Endometrial microvascular endothelial cells (primary cell): ENCODE data around the gene SHISAL2A. TPM values are rescaled to one million over a fixed set of nuclear protein-coding genes. Genes with fewer than 3 reads are reported as not detected.
"Not testable (repeated sequence)": the region's sequence is repeated elsewhere in the genome, so short reads cannot be mapped to it uniquely, and the experiment has no call there.

Experiments used
- in situ Hi-C: cut with HindIII; loops from 2 replicates; pipeline ENCODE4 v1.10.0; 2017; ENCODE audit warnings: low sequenced_read_pairs, low pct_unique_long_range_greater_than_20kb; ENCODE audit errors: inconsistent ontology term
- total RNA-seq: library from RNA; depleted of rRNA; stranded (reverse); fragments of >200 nt; gene quantifications from one replicate; pipeline ENCODE4 v1.2.3, GENCODE V29; 2015; ENCODE audit errors: inconsistent ontology term

Gene SHISAL2A
- total RNA-seq, 1 donor from 2014 or later, result not detected

DNA sequence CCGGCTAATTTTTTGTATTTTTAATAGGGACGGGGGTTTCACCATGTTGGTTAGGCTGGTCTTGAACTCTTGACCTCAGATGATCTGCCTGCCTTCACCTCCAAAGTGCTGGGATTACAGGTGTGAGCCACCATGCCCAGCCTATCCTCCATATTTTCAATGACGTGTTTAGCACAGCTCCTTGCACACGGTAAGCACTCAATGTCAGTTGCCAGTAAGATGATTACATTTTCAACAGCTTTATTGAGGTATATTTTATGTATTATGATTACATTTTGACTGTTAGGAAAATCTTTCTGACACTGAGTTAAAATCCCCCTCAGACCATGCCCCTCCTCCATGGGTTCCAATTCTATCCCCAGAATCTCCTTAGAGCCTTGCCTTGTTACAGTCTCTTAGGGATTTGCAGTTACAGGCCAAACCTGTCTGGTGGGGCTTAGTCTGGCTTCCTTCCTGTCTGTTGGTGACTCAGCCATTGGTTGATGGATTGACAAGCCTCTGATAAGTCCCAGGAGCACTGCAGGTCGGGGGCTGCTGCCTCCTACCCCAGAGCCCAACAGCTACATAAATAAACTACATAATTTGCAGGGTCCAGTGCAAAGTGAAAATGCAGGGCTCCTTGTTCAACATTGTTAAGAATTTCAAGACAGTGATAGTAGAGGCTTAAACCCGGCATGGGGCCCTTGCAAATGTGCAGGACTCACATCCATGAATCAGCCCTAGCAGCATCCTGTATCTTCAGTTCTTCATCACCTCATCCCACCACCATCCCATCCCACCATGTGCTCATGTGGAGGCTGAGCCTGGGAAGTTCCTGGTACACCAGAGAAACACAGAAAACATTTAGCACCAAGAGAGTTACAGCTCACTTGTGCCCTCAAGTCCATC is 41.8 kb downstream of the SHISAL2A start:
- in situ Hi-C loops, result no loop called here

DNA sequence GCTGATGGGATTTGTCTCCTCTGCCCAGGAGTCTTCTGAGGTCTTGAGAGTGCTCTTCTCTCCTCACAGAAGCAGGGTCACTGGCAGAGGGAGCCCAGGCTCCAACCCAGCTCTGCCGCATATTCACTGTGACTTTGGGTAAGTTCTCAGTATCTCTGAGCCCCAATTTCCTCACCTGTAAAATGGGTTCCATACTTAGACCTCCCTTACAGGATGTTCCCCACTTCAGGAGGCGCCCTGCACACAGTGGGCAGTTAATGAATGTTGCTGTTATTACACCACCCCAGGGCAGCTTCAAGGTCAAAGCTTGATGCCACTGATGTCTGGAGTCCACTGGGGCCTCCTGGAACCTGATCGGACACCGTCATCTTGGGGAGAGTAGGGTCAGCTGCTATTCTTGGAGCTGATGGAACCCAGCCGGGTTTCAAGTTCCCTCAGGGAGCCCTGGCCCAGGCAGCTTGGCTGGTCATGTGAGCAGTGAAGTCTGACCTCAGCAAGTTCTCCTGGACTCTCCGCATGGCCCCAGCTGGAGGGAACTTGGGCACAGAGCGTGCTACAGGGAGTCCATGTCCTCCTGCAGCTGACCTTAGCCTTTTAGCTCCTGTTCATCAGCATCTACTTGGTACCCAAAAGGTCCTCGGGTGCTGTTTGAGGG is 43.4 kb downstream of the SHISAL2A start:
- in situ Hi-C loops, result no loop called here

- in situ Hi-C loops, result no loop called here
Measured at GRCh38 chr1:52677076-52677806, 44.3 kb downstream of the SHISAL2A start.

GRCh38 chr1:52679048-52679447 is 46.1 kb downstream of the SHISAL2A start:
- in situ Hi-C loops, result no loop called here

GRCh38 chr1:52679498-52679897 is 46.5 kb downstream of the SHISAL2A start:
- in situ Hi-C loops, result no loop called here

- in situ Hi-C loops, result no loop called here
Measured at GRCh38 chr1:52680353-52680752, 47.4 kb downstream of the SHISAL2A start.

- in situ Hi-C loops, result no loop called here
Measured at GRCh38 chr1:52681136-52681535, 48.2 kb downstream of the SHISAL2A start.

DNA sequence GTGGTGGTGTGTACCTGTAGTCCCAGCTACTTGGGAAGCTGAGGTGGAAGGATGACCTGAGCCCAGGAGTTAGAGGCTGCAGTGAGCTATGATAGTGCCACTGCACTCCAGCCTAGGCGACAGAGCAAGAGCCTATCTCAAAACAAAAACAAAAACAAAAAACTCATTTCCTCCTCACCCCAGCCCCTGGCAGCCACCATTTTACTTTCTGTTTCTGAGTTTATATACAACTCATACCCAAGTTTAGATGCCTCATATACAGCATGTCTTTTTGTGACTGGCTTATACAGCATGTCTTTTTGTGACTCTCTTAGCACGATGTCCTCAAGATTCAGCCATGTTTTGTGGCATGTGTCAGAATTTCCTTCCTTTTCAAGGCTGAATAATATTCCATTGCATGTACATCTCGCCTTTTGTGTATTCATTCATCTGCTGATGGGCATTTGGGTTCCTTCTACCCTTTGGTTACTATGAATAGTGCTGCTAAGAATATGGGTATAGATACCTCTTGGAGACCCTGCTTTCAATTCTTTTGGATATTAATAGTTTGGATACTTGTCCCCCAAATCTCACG is 50.5 kb downstream of the SHISAL2A start:
- in situ Hi-C loops, result no loop called here

- in situ Hi-C loops, result no loop called here
Measured at GRCh38 chr1:52684545-52684944, 51.6 kb downstream of the SHISAL2A start.

GRCh38 chr1:52686261-52686751 is 53.3 kb downstream of the SHISAL2A start:
- in situ Hi-C loops, result not testable (repeated sequence)

DNA sequence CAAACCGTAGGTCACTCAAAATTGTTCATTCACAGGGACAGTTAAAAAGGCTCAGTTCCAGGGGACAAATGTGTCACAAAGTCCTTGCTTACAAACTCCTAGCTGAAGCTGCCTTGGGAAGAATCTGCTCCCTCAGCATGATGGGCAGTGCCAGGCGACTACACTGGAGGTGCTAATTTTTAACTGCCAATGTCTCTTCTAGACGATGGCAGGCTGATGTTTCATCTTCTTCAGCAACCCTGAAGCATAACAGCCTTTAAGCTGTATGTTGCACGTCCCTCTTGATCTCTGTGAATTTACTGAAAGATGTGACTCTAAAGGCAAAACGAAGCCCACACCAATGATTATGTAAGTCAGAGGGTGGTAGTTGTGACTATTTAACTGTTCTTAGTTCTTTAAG is 53.9 kb downstream of the SHISAL2A start:
- in situ Hi-C loops, result no loop called here

DNA sequence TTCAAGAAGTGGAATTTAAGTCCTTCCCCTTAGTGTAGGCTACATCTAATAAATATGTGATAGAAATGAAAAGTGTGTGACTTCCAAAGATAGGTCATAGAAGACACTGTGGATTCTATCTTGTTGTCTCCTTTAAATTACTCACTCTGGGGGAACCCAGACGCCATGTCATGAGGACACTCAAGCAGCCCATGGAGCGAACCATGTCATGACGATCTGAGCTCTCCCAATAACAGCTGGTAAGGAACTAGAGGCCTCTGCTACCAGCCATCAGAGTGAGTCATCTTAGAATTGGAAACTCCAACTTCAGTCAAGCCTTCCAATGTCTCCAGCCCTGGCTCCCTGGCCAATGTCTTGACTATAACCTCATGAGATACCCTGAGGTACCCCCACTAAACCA is 58.9 kb downstream of the SHISAL2A start:
- in situ Hi-C loops, result no loop called here

DNA sequence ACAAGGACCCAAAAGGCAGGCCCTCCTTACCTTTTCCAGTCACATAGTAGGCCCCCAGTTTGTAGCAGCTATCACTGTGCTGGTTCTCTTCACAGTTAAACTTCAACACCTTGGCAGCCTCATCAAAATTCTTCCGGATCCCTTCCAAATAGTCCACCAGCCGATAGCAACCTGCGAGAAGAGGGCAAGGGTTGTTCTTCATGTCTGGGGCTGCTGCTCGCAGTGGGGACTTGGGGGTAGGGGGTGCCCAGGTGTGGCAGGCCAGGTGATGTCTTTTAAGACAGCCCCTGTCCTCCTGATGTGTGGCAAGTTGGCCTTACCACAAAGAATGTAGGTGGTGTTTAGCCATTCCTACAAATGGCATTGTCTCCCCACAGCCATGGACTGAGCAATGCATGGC is 59.7 kb downstream of the SHISAL2A start:
- in situ Hi-C loops, result no loop called here

GRCh38 chr1:52693351-52693750 is 60.4 kb downstream of the SHISAL2A start:
- in situ Hi-C loops, result not testable (repeated sequence)

GRCh38 chr1:52693843-52694242 is 60.9 kb downstream of the SHISAL2A start:
- in situ Hi-C loops, result no loop called here

- in situ Hi-C loops, result no loop called here
Measured at GRCh38 chr1:52695627-52696026, 62.7 kb downstream of the SHISAL2A start.

DNA sequence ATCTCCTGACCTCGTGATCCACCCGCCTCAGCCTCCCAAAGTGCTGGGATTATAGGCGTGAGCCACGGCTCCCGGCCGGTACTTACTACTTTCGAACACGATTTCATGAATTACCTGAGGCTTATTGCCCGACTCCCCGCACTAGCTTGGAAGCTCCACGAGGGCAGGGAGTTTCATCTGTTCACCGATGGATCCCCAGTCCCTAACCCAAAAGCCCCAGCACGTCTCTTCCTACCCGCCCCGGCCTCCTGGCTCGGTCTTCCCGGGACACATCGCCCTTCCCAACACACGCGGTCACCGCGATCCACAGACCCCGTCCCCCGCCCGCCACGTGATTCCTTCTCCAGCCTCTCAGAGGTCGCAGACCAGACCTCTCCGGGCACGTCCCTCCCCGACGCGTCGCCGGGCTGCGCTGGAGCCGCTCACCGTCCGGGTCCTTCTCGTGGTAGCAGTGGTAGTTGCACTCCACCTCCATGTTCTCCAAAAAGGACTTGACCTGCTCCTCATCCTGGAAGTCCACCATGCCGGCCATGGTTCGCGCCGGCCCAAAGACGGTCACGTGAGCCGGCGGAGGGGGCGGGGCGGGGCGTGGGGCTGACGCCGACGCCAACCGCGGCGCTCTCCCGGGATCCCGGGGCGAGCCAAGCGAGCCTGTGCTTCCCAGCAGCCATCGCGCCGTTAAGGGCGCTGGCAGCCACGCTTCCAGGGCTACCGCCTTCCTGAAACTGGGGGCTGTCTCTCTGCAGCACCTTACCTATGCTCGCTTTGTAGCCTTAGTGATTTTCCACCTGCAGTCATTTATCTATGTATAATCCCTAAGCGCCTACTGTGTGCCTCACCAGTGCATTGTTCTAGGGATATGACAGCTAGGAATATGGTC is 65.1 kb downstream of the SHISAL2A start, which contains the start of gene COA7:
Gene COA7, minus strand, starts transcription at position 553 of the 880 bp plus-strand sequence. Its CDS starts 21 bp downstream, at position 532.
- in situ Hi-C loops, result no loop called here
